CMK (cell line): ENCODE measurements around the gene GARIN5A.

Source experiments
- DNase-seq: peaks from one replicate; pipeline ENCODE4 v3.0.0-alpha.2; 2010; ENCODE audit warnings: low read depth

The GARIN5A gene

GRCh38 chr19:50508843-50509190 is 32.2 kb upstream of the GARIN5A start:
- DNase-seq, result no peak

DNA sequence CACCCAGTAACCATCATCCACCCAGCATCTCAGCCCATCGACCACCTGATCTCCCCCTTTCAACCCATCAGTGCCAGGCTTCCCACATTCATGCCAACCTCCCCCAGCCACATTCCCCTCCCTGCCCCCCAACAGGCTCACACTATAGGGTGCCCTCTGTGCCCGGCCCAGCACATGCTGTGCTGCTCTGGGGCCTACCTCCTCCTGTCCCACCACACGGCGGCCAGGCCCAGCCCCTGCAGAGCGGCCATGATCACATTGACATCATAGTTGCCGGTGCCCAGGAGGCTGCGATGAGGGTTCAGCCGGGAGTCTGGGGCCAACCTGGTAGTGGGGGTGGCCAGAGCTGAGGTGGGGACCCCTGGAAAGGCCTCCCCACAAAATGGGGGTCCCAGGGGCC is 30.7 kb upstream of the GARIN5A start:
- no peak for DNase-seq

- no peak for DNase-seq
Observed at GRCh38 chr19:50506700-50507099, 30.1 kb upstream of the GARIN5A start.

- DNase-seq, result no peak
Observed at GRCh38 chr19:50505856-50506611, 29.4 kb upstream of the GARIN5A start.

- no peak for DNase-seq
Observed at GRCh38 chr19:50501568-50502475, 25.2 kb upstream of the GARIN5A start.

GRCh38 chr19:50501186-50501567 is 24.5 kb upstream of the GARIN5A start:
- DNase-seq, result no peak

- DNase-seq, result no peak
Observed at GRCh38 chr19:50500753-50501151, 24.1 kb upstream of the GARIN5A start.

- DNase-seq, result no peak
Observed at GRCh38 chr19:50500060-50500752, 23.6 kb upstream of the GARIN5A start.

DNA sequence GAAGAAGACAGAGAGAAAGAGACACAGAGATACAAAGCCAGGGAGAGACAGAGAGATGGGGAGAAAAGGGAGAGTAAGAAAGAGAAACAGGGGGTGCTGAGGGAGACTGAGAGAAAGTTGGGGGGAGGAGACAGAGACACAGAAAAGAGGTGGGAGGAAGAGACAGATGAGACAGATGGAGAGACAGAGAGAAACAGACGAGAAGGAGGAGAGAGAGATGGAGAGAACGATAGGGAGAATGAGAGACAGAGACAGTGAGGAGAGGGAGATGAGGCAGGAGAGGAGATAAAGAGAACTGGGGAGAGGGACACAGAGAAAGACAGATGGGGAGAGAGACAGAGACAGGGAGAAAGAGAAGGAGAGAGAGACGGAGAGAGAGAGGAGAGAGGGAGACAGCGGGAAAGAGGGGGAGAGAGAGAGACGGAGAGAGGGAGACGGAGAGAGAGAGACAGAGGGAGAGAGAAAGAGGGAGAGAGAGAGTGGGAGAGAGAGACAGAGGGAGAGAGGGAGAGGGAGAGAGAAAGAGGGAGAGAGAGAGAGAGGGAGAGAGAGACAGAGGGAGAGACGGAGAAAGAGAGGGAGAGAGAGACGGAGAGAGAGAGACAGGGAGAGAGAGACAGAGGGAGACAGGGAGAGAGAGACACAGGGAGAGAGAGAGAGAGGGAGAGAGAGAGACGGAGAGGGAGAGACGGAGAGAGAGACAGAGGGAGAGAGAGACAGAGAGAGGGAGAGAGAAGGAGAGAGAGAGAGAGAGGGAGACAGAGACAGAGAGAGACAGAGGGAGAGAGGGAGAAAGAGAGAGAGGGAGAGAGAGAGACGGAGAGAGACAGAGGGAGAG is 21.8 kb upstream of the GARIN5A start:
- DNase-seq, result no peak

DNA sequence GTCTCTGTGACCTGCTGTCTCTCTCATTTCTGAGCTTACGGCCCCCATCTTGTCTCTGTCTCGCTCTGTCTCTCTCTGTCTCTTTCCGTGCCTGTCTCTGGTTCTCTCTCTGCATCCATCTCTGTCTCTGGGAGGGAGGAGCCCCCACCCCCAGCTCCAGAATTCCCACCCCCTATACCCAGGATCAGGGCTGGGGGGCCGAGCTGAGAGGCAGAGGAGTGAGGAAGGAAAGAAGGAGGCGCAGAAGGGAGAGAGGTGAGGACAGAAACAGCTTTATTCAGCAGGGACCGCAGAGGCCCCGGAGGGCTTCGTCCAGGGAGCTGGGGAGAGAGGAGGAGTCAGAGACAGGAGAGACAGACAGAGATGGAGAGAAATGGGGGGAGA is 20.4 kb upstream of the GARIN5A start:
- DNase-seq, result no peak

GRCh38 chr19:50496189-50497021 is 19.8 kb upstream of the GARIN5A start:
- no peak for DNase-seq

GRCh38 chr19:50495020-50495531 is 18.4 kb upstream of the GARIN5A start:
- DNase-seq, result no peak

GRCh38 chr19:50494186-50495019 is 17.8 kb upstream of the GARIN5A start:
- no peak for DNase-seq

DNA sequence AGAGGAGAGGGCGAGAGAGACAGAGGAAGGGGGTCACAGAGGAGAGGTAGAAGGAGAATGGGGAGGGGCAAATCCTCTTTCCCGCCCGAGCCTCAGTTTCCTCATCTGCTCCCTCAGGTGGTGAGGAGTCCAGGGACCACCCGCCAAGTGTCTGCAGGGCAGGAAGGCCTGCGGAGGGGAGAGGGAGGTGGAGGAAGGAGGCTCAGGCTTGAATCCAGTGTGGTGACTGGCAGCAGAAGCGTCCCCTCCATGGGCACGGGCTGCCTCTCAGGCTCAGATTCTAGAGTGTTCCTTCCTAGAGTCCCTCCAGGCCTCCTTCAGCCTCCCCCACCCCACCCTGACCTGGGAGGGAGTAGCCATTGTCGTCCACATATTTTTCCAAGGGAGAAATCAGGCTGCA is 16.5 kb upstream of the GARIN5A start:
- DNase-seq, result no peak

- no peak for DNase-seq
Observed at GRCh38 chr19:50492303-50493052, 15.8 kb upstream of the GARIN5A start.

- DNase-seq, result no peak
Observed at GRCh38 chr19:50490991-50491472, 14.4 kb upstream of the GARIN5A start.

- no peak for DNase-seq
Observed at GRCh38 chr19:50490411-50490811, 13.8 kb upstream of the GARIN5A start.

DNA sequence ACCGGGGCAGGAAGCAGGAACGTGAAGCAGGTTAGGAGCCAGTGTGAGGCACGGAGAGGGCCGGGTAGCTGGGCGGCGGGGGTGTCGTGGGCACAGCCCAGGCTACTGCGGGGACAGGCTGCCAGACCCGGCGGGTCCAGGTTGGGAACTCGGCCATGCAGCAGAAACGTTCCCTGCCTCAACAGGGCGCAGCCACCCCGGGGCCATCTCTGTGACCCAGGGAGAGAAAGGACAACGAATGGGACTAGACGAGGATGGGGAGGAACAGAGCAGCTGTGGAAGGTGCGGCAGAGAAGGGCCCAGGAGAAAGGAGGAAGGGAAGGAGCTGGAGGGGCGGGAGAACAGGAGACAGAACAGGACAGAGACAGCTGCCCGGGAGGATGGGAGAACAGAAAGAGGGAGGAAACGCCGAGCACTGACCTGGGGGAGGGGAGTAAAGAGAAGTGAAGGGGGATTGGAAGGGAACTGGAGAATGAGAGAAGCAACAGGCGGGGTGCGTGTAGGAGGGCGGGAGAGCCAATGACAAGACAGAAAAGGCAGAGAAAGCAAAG is 12.9 kb upstream of the GARIN5A start:
- DNase-seq, result no peak
